ENCODE data around the gene CFAP53. TPM values are rescaled to one million over a fixed set of nuclear protein-coding genes. Genes with fewer than 3 reads are reported as not detected.

CFAP53 gene
- total RNA-seq, 1 experiment from 2014 or later: 0.94 TPM

GRCh38 chr18:50275503-50276036 is 9.3 kb upstream of the CFAP53 start:
- Mint-ChIP-seq H3K4me1 (ENCODE audit: low read depth, unreplicated experiment) (peaks cover 9% of the 10 kb centered on the region), H3K27me3 (ENCODE audit: unreplicated experiment) (no peaks in the 10 kb centered on the region), H3K9me3 (ENCODE audit: low read depth, unreplicated experiment) (no peaks in the 10 kb centered on the region), H3K4me3 (ENCODE audit: low read depth, unreplicated experiment) (no peak overlapping the region), H3K36me3 (ENCODE audit: insufficient read depth, unreplicated experiment) (peaks cover 38% of the 10 kb centered on the region), H3K27ac (ENCODE audit: unreplicated experiment) (no peak overlapping the region)
- no TSS peak for BruUV-seq (replicated peaks)
- no peak for DNase-seq
- TF ChIP-seq CTCF (IDR thresholded peaks at IDR 0.05; ENCODE audit: unreplicated experiment): no peak
- CTCF ChIA-PET: interaction anchor here (1.4 kb wide), 1 partner anchor 57 kb away, joined by 3 read pairs; no protein-coding TSS in a partner anchor
- intact Hi-C loops (cut with micrococcal nuclease; ENCODE audit: unreplicated experiment): no loop called here

- H3K36me3 Mint-ChIP-seq (ENCODE audit: insufficient read depth, unreplicated experiment): peaks cover 32% of the 10 kb centered on the region
- intact Hi-C loops (cut with micrococcal nuclease; ENCODE audit: unreplicated experiment): no loop called here
- H3K4me3 Mint-ChIP-seq (ENCODE audit: low read depth, unreplicated experiment): no peak overlapping the region
- H3K9me3 Mint-ChIP-seq (ENCODE audit: low read depth, unreplicated experiment): no peaks in the 10 kb centered on the region
- no peak for DNase-seq
- no peak overlapping the region for H3K27ac Mint-ChIP-seq (ENCODE audit: unreplicated experiment)
- BruUV-seq (replicated peaks): no TSS peak
- peaks cover 3% of the 10 kb centered on the region for H3K4me1 Mint-ChIP-seq (ENCODE audit: low read depth, unreplicated experiment)
- no peaks in the 10 kb centered on the region for H3K27me3 Mint-ChIP-seq (ENCODE audit: unreplicated experiment)
- no peak for TF ChIP-seq CTCF (IDR thresholded peaks at IDR 0.05; ENCODE audit: unreplicated experiment)
- CTCF ChIA-PET: interaction anchor here (1.4 kb wide), 1 partner anchor 56 kb away, joined by 3 read pairs; no protein-coding TSS in a partner anchor
Observed at GRCh38 chr18:50274941-50275340, 8.6 kb upstream of the CFAP53 start.

GRCh38 chr18:50274044-50274442 is 7.7 kb upstream of the CFAP53 start:
- Mint-ChIP-seq H3K4me3 (ENCODE audit: low read depth, unreplicated experiment) (no peak overlapping the region), H3K4me1 (ENCODE audit: low read depth, unreplicated experiment) (no peaks in the 10 kb centered on the region), H3K27me3 (ENCODE audit: unreplicated experiment) (no peaks in the 10 kb centered on the region), H3K27ac (ENCODE audit: unreplicated experiment) (no peak overlapping the region), H3K9me3 (ENCODE audit: low read depth, unreplicated experiment) (no peaks in the 10 kb centered on the region), H3K36me3 (ENCODE audit: insufficient read depth, unreplicated experiment) (peaks cover 32% of the 10 kb centered on the region)
- intact Hi-C loops (cut with micrococcal nuclease; ENCODE audit: unreplicated experiment): no loop called here
- TF ChIP-seq CTCF (IDR thresholded peaks at IDR 0.05; ENCODE audit: unreplicated experiment): no peak
- CTCF ChIA-PET: no interaction called here
- DNase-seq: no peak
- BruUV-seq (replicated peaks): no TSS peak

GRCh38 chr18:50273203-50274043 is 7.1 kb upstream of the CFAP53 start:
- H3K9me3 Mint-ChIP-seq (ENCODE audit: low read depth, unreplicated experiment): no peaks in the 10 kb centered on the region
- H3K27me3 Mint-ChIP-seq (ENCODE audit: unreplicated experiment): no peaks in the 10 kb centered on the region
- CTCF ChIA-PET: interaction anchor here (0.6 kb wide), 1 partner anchor 86 kb away, joined by 4 read pairs; no protein-coding TSS in a partner anchor
- H3K36me3 Mint-ChIP-seq (ENCODE audit: insufficient read depth, unreplicated experiment): peaks cover 34% of the 10 kb centered on the region
- no peaks in the 10 kb centered on the region for H3K4me1 Mint-ChIP-seq (ENCODE audit: low read depth, unreplicated experiment)
- BruUV-seq (replicated peaks): no TSS peak
- H3K27ac Mint-ChIP-seq (ENCODE audit: unreplicated experiment): no peak overlapping the region
- intact Hi-C loops (cut with micrococcal nuclease; ENCODE audit: unreplicated experiment): no loop called here
- TF ChIP-seq CTCF (IDR thresholded peaks at IDR 0.05; ENCODE audit: unreplicated experiment): no peak
- DNase-seq: no peak
- H3K4me3 Mint-ChIP-seq (ENCODE audit: low read depth, unreplicated experiment): no peak overlapping the region
